HEK293 (cell line): ENCODE results near the gene RHOB.

ENCODE experiments used
- CTCF ChIA-PET: fragments of 350-600 bp; formaldehyde crosslinking; extraction: SDS; loops from one replicate; lab custom pipeline; 2021; ENCODE audit warnings: antibody characterized with exemption; lab: Yijun Ruan, JAX
- POLR2A ChIA-PET: fragments of 300-600 bp; formaldehyde crosslinking; extraction: SDS; loops from one replicate; lab custom pipeline; 2020; ENCODE audit warnings: antibody characterized with exemption, inconsistent platforms; lab: Yijun Ruan, JAX
- H3K27ac ChIP-seq: fragments of 200-500 bp; sonication (Bioruptor generic); 2 replicates; pipeline ENCODE4 v1.5.1; 2014; ENCODE audit warnings: low read depth, low read length, control low read depth, inconsistent platforms; ENCODE audit errors: extremely low read depth
- H3K36me3 ChIP-seq, 2 experiments: fragments of 200-500 bp in 1 of 2; sonication (Bioruptor generic) in 1 of 2; 1 replicate in 1 of 2; 2 replicates in 1 of 2; pipeline ENCODE4 v1.5.1; 2014 to 2017; ENCODE audit warnings: inconsistent platforms in 2 of 2, low read length in 2 of 2; ENCODE audit not compliant: control insufficient read depth in 2 of 2, insufficient read depth in 1 of 2
- H3K4me1 ChIP-seq: fragments of 200-500 bp; sonication (Bioruptor generic); 2 replicates; pipeline ENCODE4 v1.5.1; 2014; ENCODE audit warnings: mild to moderate bottlenecking, low read length, inconsistent platforms; ENCODE audit not compliant: control insufficient read depth, insufficient read depth
- H3K4me3 ChIP-seq: 2 replicates; pipeline ENCODE4 v1.5.1; 2011; ENCODE audit warnings: low read depth, mild to moderate bottlenecking, control low read depth, low read length, moderate library complexity
- H3K9me3 ChIP-seq: fragments of 200-500 bp; sonication (Bioruptor generic); 2 replicates; pipeline ENCODE4 v1.5.1; 2014; ENCODE audit warnings: low read depth, low read length, inconsistent platforms; ENCODE audit not compliant: control insufficient read depth, insufficient read depth
- HOXA7 ChIP-seq: sonication (generic); formaldehyde crosslinking; IDR thresholded peaks from 2 replicates; pipeline ENCODE4 v1.8.1; 2022; ENCODE audit warnings: missing genetic modification reagents, borderline replicate concordance
- HOXC10 ChIP-seq: sonication (generic); formaldehyde crosslinking; IDR thresholded peaks from 2 replicates; pipeline ENCODE4 v1.8.1; 2023; ENCODE audit warnings: mild to moderate bottlenecking, missing genetic modification reagents
- KLF9 ChIP-seq: fragments of 450-650 bp; formaldehyde crosslinking; IDR thresholded peaks from 2 replicates; pipeline ENCODE4 v1.5.1; 2016; ENCODE audit warnings: missing biosample characterization, missing genetic modification characterization, low read depth
- RBAK ChIP-seq: fragments of 450-650 bp; formaldehyde crosslinking; IDR thresholded peaks from 2 replicates; pipeline ENCODE4 v1.5.1; 2016; ENCODE audit warnings: missing biosample characterization, missing genetic modification characterization
- SCRT2 ChIP-seq: fragments of 450-650 bp; formaldehyde crosslinking; IDR thresholded peaks from 2 replicates; pipeline ENCODE4 v1.5.1; 2016; ENCODE audit warnings: missing biosample characterization, missing genetic modification characterization
- ZFHX2 ChIP-seq: fragments of 450-650 bp; formaldehyde crosslinking; conservative IDR thresholded peaks from 2 replicates; pipeline ENCODE4 v1.5.1; 2016; ENCODE audit warnings: missing biosample characterization, missing genetic modification characterization
- ZNF133 ChIP-seq: fragments of 450-650 bp; formaldehyde crosslinking; IDR thresholded peaks from 2 replicates; pipeline ENCODE4 v1.5.1; 2016; ENCODE audit warnings: missing biosample characterization, missing genetic modification characterization
- ZNF146 ChIP-seq: fragments of 450-650 bp; formaldehyde crosslinking; IDR thresholded peaks from 2 replicates; pipeline ENCODE4 v1.5.1; 2016; ENCODE audit warnings: missing biosample characterization, missing genetic modification characterization
- ZNF19 ChIP-seq: fragments of 450-650 bp; formaldehyde crosslinking; IDR thresholded peaks from 2 replicates; pipeline ENCODE4; 2016; ENCODE audit warnings: missing biosample characterization, missing genetic modification characterization, low read depth
- ZNF202 ChIP-seq: fragments of 450-650 bp; formaldehyde crosslinking; IDR thresholded peaks from 2 replicates; pipeline ENCODE4 v1.5.1; 2016; ENCODE audit warnings: missing biosample characterization, missing genetic modification characterization, borderline replicate concordance
- ZNF211 ChIP-seq: fragments of 450-650 bp; formaldehyde crosslinking; IDR thresholded peaks from 2 replicates; pipeline ENCODE4 v1.5.1; 2016; ENCODE audit warnings: low read depth, missing biosample characterization, missing genetic modification characterization
- ZNF311 ChIP-seq: fragments of 450-650 bp; formaldehyde crosslinking; IDR thresholded peaks from 2 replicates; pipeline ENCODE4 v1.5.1; 2017; ENCODE audit warnings: missing biosample characterization, missing genetic modification characterization, borderline replicate concordance
- ZNF324 ChIP-seq: fragments of 450-650 bp; formaldehyde crosslinking; IDR thresholded peaks from 2 replicates; pipeline ENCODE4 v1.5.1; 2016; ENCODE audit warnings: missing biosample characterization, missing genetic modification characterization
- ZNF341 ChIP-seq: fragments of 450-650 bp; formaldehyde crosslinking; IDR thresholded peaks from 2 replicates; pipeline ENCODE4; 2016; ENCODE audit warnings: low read depth, missing biosample characterization, missing genetic modification characterization
- ZNF366 ChIP-seq: fragments of 450-650 bp; formaldehyde crosslinking; conservative IDR thresholded peaks from 2 replicates; pipeline ENCODE4 v1.5.1; 2016; ENCODE audit warnings: missing biosample characterization, missing genetic modification characterization
- ZNF433 ChIP-seq: fragments of 450-650 bp; formaldehyde crosslinking; IDR thresholded peaks from 2 replicates; pipeline ENCODE4 v1.5.1; 2016; ENCODE audit warnings: missing biosample characterization, missing genetic modification characterization, low read depth
- ZNF48 ChIP-seq: fragments of 450-650 bp; formaldehyde crosslinking; IDR thresholded peaks from 2 replicates; pipeline ENCODE4 v1.5.1; 2016; ENCODE audit warnings: missing biosample characterization, missing genetic modification characterization
- ZNF501 ChIP-seq: fragments of 450-650 bp; formaldehyde crosslinking; IDR thresholded peaks from 2 replicates; pipeline ENCODE4 v1.5.1; 2016; ENCODE audit warnings: missing biosample characterization, missing genetic modification characterization
- ZNF626 ChIP-seq: fragments of 450-650 bp; sonication (Bioruptor Pico); formaldehyde crosslinking; IDR thresholded peaks from 2 replicates; pipeline ENCODE4 v1.5.1; 2018; ENCODE audit warnings: missing biosample characterization, missing genetic modification characterization, inconsistent platforms
- ZNF777 ChIP-seq: fragments of 450-650 bp; formaldehyde crosslinking; IDR thresholded peaks from 2 replicates; pipeline ENCODE4 v1.5.1; 2017; ENCODE audit warnings: missing biosample characterization, missing genetic modification characterization, borderline replicate concordance
- ZNF785 ChIP-seq: fragments of 450-650 bp; formaldehyde crosslinking; IDR thresholded peaks from 2 replicates; pipeline ENCODE4 v1.5.1; 2016; ENCODE audit warnings: missing biosample characterization, missing genetic modification characterization
- ZNF792 ChIP-seq: fragments of 450-650 bp; formaldehyde crosslinking; IDR thresholded peaks from 2 replicates; pipeline ENCODE4 v1.5.1; 2016; ENCODE audit warnings: missing biosample characterization, missing genetic modification characterization
- TF ChIP-seq, protein P1 (sequence below): fragments of 450-650 bp; formaldehyde crosslinking; IDR thresholded peaks from 2 replicates; pipeline ENCODE4; 2016; ENCODE audit warnings: missing biosample characterization, missing genetic modification characterization
- TF ChIP-seq, protein P2 (sequence below): fragments of 450-650 bp; formaldehyde crosslinking; IDR thresholded peaks from 2 replicates; pipeline ENCODE4 v1.5.1; 2016; ENCODE audit warnings: missing biosample characterization, missing genetic modification characterization, low read depth
- TF ChIP-seq, protein P3 (sequence below): fragments of 450-650 bp; formaldehyde crosslinking; IDR thresholded peaks from 2 replicates; pipeline ENCODE4 v1.5.1; 2016; ENCODE audit warnings: missing biosample characterization, missing genetic modification characterization
- TF ChIP-seq, protein P4 (sequence below): fragments of 450-650 bp; formaldehyde crosslinking; IDR thresholded peaks from 2 replicates; pipeline ENCODE4 v1.5.1; 2016; ENCODE audit warnings: missing biosample characterization, missing genetic modification characterization
- TF ChIP-seq, protein P5 (sequence below): fragments of 450-650 bp; formaldehyde crosslinking; IDR thresholded peaks from 2 replicates; pipeline ENCODE4 v1.5.1; 2016; ENCODE audit warnings: missing biosample characterization, missing genetic modification characterization
- TF ChIP-seq, protein P6 (sequence below): IDR thresholded peaks from 2 replicates; pipeline ENCODE4 v1.6.1; 2011; ENCODE audit warnings: mild to moderate bottlenecking, low read depth, low read length, borderline replicate concordance

The RHOB gene

DNA sequence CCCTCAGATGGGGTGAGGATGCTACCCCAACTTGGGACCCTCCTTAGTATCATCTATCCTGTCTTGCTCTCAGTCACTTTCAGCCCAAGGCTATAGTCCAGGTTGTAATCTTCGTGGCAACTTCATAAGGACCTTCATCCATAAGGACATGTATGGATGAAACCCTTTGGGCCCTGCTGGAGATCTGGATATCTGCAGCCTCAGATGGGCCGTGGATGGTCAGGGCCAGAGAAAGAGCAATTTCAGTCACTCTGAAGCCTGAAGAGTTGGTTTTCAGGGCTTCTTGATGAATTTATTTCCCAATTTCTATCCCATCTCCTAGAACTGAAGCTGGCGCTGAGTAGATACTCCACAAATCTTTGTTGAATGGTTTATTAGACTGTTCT lies 28.7 kb downstream of the RHOB start:
- POLR2A ChIA-PET, result interaction anchor here (4.8 kb wide), 1 partner anchor 29 kb away, joined by 25 read pairs; the partner anchor contains the start of gene RHOB
- no peak for TF ChIP-seq ZNF311 (tag by site-specific recombination)
- no peak for TF ChIP-seq HOXA7 (CRISPR knock-in tag)
- no peak for TF ChIP-seq ZNF324
- no peak for TF ChIP-seq ZNF202 (tag by site-specific recombination)
- TF ChIP-seq, protein P1, sequence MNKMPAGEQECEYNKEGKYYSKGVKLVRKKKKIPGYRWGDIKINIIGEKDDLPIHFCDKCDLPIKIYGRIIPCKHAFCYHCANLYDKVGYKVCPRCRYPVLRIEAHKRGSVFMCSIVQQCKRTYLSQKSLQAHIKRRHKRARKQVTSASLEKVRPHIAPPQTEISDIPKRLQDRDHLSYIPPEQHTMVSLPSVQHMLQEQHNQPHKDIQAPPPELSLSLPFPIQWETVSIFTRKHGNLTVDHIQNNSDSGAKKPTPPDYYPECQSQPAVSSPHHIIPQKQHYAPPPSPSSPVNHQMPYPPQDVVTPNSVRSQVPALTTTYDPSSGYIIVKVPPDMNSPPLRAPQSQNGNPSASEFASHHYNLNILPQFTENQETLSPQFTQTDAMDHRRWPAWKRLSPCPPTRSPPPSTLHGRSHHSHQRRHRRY, result no peak
- no peak for TF ChIP-seq ZNF792 (tag by site-specific recombination)
- no peak for TF ChIP-seq ZNF19
- no peak for TF ChIP-seq RBAK (tag by site-specific recombination)
- TF ChIP-seq ZFHX2 (tag by site-specific recombination), result no peak
- no peak for TF ChIP-seq ZNF433 (tag by site-specific recombination)
- TF ChIP-seq ZNF341 (tag by site-specific recombination), result no peak
- TF ChIP-seq ZNF785 (tag by site-specific recombination), result no peak
- TF ChIP-seq ZNF501 (tag by site-specific recombination), result no peak
- no peak for TF ChIP-seq HOXC10 (CRISPR knock-in tag)
- TF ChIP-seq ZNF211 (tag by site-specific recombination), result no peak
- TF ChIP-seq, protein P2, sequence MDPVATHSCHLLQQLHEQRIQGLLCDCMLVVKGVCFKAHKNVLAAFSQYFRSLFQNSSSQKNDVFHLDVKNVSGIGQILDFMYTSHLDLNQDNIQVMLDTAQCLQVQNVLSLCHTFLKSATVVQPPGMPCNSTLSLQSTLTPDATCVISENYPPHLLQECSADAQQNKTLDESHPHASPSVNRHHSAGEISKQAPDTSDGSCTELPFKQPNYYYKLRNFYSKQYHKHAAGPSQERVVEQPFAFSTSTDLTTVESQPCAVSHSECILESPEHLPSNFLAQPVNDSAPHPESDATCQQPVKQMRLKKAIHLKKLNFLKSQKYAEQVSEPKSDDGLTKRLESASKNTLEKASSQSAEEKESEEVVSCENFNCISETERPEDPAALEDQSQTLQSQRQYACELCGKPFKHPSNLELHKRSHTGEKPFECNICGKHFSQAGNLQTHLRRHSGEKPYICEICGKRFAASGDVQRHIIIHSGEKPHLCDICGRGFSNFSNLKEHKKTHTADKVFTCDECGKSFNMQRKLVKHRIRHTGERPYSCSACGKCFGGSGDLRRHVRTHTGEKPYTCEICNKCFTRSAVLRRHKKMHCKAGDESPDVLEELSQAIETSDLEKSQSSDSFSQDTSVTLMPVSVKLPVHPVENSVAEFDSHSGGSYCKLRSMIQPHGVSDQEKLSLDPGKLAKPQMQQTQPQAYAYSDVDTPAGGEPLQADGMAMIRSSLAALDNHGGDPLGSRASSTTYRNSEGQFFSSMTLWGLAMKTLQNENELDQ (tag by site-specific recombination), result no peak
- TF ChIP-seq, protein P3, sequence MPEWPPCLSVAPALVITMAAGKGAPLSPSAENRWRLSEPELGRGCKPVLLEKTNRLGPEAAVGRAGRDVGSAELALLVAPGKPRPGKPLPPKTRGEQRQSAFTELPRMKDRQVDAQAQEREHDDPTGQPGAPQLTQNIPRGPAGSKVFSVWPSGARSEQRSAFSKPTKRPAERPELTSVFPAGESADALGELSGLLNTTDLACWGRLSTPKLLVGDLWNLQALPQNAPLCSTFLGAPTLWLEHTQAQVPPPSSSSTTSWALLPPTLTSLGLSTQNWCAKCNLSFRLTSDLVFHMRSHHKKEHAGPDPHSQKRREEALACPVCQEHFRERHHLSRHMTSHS (tag by site-specific recombination), result no peak
- TF ChIP-seq KLF9 (tag by site-specific recombination), result no peak
- TF ChIP-seq ZNF626 (tag by site-specific recombination), result no peak
- TF ChIP-seq ZNF146 (tag by site-specific recombination), result no peak
- no peak overlapping the region for H3K27ac ChIP-seq
- H3K9me3 ChIP-seq, result no peaks in the 10 kb centered on the region
- no peaks in the 10 kb centered on the region for H3K36me3 ChIP-seq
- CTCF ChIA-PET, result no interaction called here
- no peaks in the 10 kb centered on the region for H3K4me1 ChIP-seq
- no peak overlapping the region for H3K4me3 ChIP-seq

DNA sequence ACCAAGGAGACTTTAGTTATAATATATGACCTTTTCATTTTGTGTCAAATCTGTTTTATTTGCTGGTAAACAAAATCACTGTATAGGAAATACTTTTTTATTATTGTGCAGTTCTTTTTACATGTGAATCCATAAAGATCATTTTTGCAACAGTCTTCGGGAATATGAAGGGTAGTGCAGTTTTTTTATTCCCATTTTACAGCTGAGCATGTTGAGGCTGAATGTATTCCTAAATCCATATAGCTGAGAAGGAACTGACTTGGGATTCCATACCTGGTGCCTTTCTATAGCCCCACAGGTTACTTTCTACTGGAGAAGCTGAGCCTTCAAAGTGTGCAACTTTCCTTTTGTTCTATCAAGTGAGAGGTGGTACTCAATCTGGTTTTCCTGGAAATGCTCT lies 29.6 kb downstream of the RHOB start:
- ChIA-PET CTCF (no interaction called here), POLR2A (interaction anchor here (4.8 kb wide), 1 partner anchor 30 kb away, joined by 25 read pairs; the partner anchor contains the start of gene RHOB)
- Histone ChIP-seq H3K27ac (no peak overlapping the region), H3K4me1 (no peaks in the 10 kb centered on the region), H3K36me3 (no peaks in the 10 kb centered on the region), H3K4me3 (no peak overlapping the region), H3K9me3 (no peaks in the 10 kb centered on the region)
- TF ChIP-seq RBAK (tag by site-specific recombination) (no peak), SCRT2 (no peak), ZNF777 (tag by site-specific recombination) (no peak), ZNF146 (tag by site-specific recombination) (no peak), ZNF48 (tag by site-specific recombination) (no peak), ZNF792 (tag by site-specific recombination) (no peak), ZNF433 (tag by site-specific recombination) (no peak), ZNF366 (tag by site-specific recombination) (no peak), ZNF133 (no peak)
- TF ChIP-seq, protein P4, sequence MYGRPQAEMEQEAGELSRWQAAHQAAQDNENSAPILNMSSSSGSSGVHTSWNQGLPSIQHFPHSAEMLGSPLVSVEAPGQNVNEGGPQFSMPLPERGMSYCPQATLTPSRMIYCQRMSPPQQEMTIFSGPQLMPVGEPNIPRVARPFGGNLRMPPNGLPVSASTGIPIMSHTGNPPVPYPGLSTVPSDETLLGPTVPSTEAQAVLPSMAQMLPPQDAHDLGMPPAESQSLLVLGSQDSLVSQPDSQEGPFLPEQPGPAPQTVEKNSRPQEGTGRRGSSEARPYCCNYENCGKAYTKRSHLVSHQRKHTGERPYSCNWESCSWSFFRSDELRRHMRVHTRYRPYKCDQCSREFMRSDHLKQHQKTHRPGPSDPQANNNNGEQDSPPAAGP, result no peak
- TF ChIP-seq, protein P5, sequence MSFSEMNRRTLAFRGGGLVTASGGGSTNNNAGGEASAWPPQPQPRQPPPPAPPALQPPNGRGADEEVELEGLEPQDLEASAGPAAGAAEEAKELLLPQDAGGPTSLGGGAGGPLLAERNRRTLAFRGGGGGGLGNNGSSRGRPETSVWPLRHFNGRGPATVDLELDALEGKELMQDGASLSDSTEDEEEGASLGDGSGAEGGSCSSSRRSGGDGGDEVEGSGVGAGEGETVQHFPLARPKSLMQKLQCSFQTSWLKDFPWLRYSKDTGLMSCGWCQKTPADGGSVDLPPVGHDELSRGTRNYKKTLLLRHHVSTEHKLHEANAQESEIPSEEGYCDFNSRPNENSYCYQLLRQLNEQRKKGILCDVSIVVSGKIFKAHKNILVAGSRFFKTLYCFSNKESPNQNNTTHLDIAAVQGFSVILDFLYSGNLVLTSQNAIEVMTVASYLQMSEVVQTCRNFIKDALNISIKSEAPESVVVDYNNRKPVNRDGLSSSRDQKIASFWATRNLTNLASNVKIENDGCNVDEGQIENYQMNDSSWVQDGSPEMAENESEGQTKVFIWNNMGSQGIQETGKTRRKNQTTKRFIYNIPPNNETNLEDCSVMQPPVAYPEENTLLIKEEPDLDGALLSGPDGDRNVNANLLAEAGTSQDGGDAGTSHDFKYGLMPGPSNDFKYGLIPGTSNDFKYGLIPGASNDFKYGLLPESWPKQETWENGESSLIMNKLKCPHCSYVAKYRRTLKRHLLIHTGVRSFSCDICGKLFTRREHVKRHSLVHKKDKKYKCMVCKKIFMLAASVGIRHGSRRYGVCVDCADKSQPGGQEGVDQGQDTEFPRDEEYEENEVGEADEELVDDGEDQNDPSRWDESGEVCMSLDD (tag by site-specific recombination), result no peak
- TF ChIP-seq, protein P6, sequence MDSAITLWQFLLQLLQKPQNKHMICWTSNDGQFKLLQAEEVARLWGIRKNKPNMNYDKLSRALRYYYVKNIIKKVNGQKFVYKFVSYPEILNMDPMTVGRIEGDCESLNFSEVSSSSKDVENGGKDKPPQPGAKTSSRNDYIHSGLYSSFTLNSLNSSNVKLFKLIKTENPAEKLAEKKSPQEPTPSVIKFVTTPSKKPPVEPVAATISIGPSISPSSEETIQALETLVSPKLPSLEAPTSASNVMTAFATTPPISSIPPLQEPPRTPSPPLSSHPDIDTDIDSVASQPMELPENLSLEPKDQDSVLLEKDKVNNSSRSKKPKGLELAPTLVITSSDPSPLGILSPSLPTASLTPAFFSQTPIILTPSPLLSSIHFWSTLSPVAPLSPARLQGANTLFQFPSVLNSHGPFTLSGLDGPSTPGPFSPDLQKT, result no peak
